ENCODE data around the gene KIAA1755.

KIAA1755 gene

GRCh38 chr20:38209736-38210405 is 50.7 kb downstream of the KIAA1755 start:
- Histone ChIP-seq H3K9me3 (ENCODE audit: control insufficient read depth, insufficient read depth, low read length) (no peaks in the 10 kb centered on the region), H3K4me1 (ENCODE audit: control insufficient read depth, low read length) (no peaks in the 10 kb centered on the region), H3K27me3 (ENCODE audit: control insufficient read depth, low read length) (no peaks in the 10 kb centered on the region), H3K4me3 (ENCODE audit: low read length) (no peak overlapping the region), H3K4me2 (ENCODE audit: low read length) (no peak overlapping the region), H3K36me3 (ENCODE audit: control insufficient read depth, low read length) (no peaks in the 10 kb centered on the region), H3F3A (ENCODE audit: control insufficient read depth, insufficient read depth) (no peaks in the 10 kb centered on the region), H3K27ac (ENCODE audit: low read depth, low read length) (no peak overlapping the region), H4K20me1 (ENCODE audit: control insufficient read depth, insufficient read depth, low read depth, low read length) (no peaks in the 10 kb centered on the region), H3K9me2 (replicated peaks; ENCODE audit: control insufficient read depth, low read length) (no peaks in the 10 kb centered on the region), H3K79me2 (ENCODE audit: control insufficient read depth, low read length) (no peaks in the 10 kb centered on the region)
- TF ChIP-seq EZH2phosphoT487 (IDR thresholded peaks at IDR 0.05; ENCODE audit: borderline replicate concordance, low read length) (no peak), CTCF (IDR thresholded peaks at IDR 0.05; ENCODE audit: low read depth, low read length, poor library complexity, severe bottlenecking) (no peak)

- Histone ChIP-seq H3K36me3 (ENCODE audit: control insufficient read depth, low read length) (no peaks in the 10 kb centered on the region), H3K79me2 (ENCODE audit: control insufficient read depth, low read length) (no peaks in the 10 kb centered on the region), H3K27me3 (ENCODE audit: control insufficient read depth, low read length) (peaks cover 5% of the 10 kb centered on the region; the same call in 1 of the 2 replicates), H3K9me3 (ENCODE audit: control insufficient read depth, insufficient read depth, low read length) (no peaks in the 10 kb centered on the region), H3K4me2 (ENCODE audit: low read length) (no peak overlapping the region), H3K9me2 (replicated peaks; ENCODE audit: control insufficient read depth, low read length) (no peaks in the 10 kb centered on the region), H4K20me1 (ENCODE audit: control insufficient read depth, insufficient read depth, low read depth, low read length) (no peaks in the 10 kb centered on the region), H3K27ac (ENCODE audit: low read depth, low read length) (no peak overlapping the region), H3K4me1 (ENCODE audit: control insufficient read depth, low read length) (no peaks in the 10 kb centered on the region), H3K4me3 (ENCODE audit: low read length) (no peak overlapping the region), H3F3A (ENCODE audit: control insufficient read depth, insufficient read depth) (no peaks in the 10 kb centered on the region)
- TF ChIP-seq CTCF (IDR thresholded peaks at IDR 0.05; ENCODE audit: low read depth, low read length, poor library complexity, severe bottlenecking) (no peak), EZH2phosphoT487 (IDR thresholded peaks at IDR 0.05; ENCODE audit: borderline replicate concordance, low read length) (no peak)
Measured at GRCh38 chr20:38209054-38209675, 51.4 kb downstream of the KIAA1755 start.

- no peaks in the 10 kb centered on the region for H4K20me1 ChIP-seq (ENCODE audit: control insufficient read depth, insufficient read depth, low read depth, low read length)
- H3K9me2 ChIP-seq (replicated peaks; ENCODE audit: control insufficient read depth, low read length) = no peaks in the 10 kb centered on the region
- no peak overlapping the region for H3K4me2 ChIP-seq (ENCODE audit: low read length)
- no peaks in the 10 kb centered on the region for H3F3A ChIP-seq (ENCODE audit: control insufficient read depth, insufficient read depth)
- TF ChIP-seq EZH2phosphoT487 (IDR thresholded peaks at IDR 0.05; ENCODE audit: borderline replicate concordance, low read length) = no peak
- no peak for TF ChIP-seq CTCF (IDR thresholded peaks at IDR 0.05; ENCODE audit: low read depth, low read length, poor library complexity, severe bottlenecking)
- H3K27ac ChIP-seq (ENCODE audit: low read depth, low read length) = no peak overlapping the region
- no peaks in the 10 kb centered on the region for H3K79me2 ChIP-seq (ENCODE audit: control insufficient read depth, low read length)
- H3K4me1 ChIP-seq (ENCODE audit: control insufficient read depth, low read length) = no peaks in the 10 kb centered on the region
- no peaks in the 10 kb centered on the region for H3K9me3 ChIP-seq (ENCODE audit: control insufficient read depth, insufficient read depth, low read length)
- H3K4me3 ChIP-seq (ENCODE audit: low read length) = no peak overlapping the region
- H3K36me3 ChIP-seq (ENCODE audit: control insufficient read depth, low read length) = no peaks in the 10 kb centered on the region
- H3K27me3 ChIP-seq (ENCODE audit: control insufficient read depth, low read length) = peaks cover 9% of the 10 kb centered on the region; the same call in 1 of the 2 replicates
Measured at GRCh38 chr20:38208523-38208922, 52.0 kb downstream of the KIAA1755 start.

All from DOHH2 (cell line).